HEK293 (cell line): ENCODE measurements around the gene STEAP1B.

Experiments used
- CTCF ChIP-seq: fragments of 450-650 bp; formaldehyde crosslinking; IDR thresholded peaks from 2 replicates; pipeline ENCODE4 v1.5.1; 2016; ENCODE audit warnings: missing biosample characterization, missing genetic modification characterization
- MEIS1 ChIP-seq: sonication (generic); formaldehyde crosslinking; IDR thresholded peaks from 2 replicates; pipeline ENCODE4 v1.8.1; 2022; ENCODE audit warnings: missing genetic modification reagents, mild to moderate bottlenecking, borderline replicate concordance
- REST ChIP-seq: fragments of 450-650 bp; formaldehyde crosslinking; IDR thresholded peaks from 2 replicates; pipeline ENCODE4 v1.5.1; 2016; ENCODE audit warnings: missing biosample characterization, missing genetic modification characterization
- ZNF211 ChIP-seq: fragments of 450-650 bp; formaldehyde crosslinking; IDR thresholded peaks from 2 replicates; pipeline ENCODE4 v1.5.1; 2016; ENCODE audit warnings: low read depth, missing biosample characterization, missing genetic modification characterization
- ZNF423 ChIP-seq: fragments of 450-650 bp; formaldehyde crosslinking; IDR thresholded peaks from 2 replicates; pipeline ENCODE4 v1.5.1; 2016; ENCODE audit warnings: missing biosample characterization, missing genetic modification characterization

- TF ChIP-seq MEIS1 (CRISPR knock-in tag) (no peak), ZNF423 (tag by site-specific recombination) (peak; percentile 60; the same call in 1 of the 2 replicates), CTCF (no peak), ZNF211 (tag by site-specific recombination) (no peak), REST (tag by site-specific recombination) (no peak)
Observed at GRCh38 chr7:22548313-22548712, 48.3 kb upstream of the STEAP1B start.
